Activated CD8-positive, alpha-beta memory T cell treated with anti-CD3 and anti-CD28 coated beads, Interleukin-2, amount 10 ng/mL, durations not matched to agents 7 days and 5 days (primary cell): ENCODE results near the gene MMP10. TPM values are rescaled to one million over a fixed set of nuclear protein-coding genes. Genes with fewer than 3 reads are reported as not detected.

Experiments used
- ATAC-seq: fragments of 150-1000 bp; cut with Tn5 transposase; one replicate; pipeline ENCODE4 v1.10.0; 2021; ENCODE audit warnings: moderate library complexity
- CTCF ChIA-PET: fragments of 350-600 bp; sonication (Branson Sonifier 250); formaldehyde crosslinking; loops from one replicate; lab custom pipeline; 2021; ENCODE audit warnings: antibody characterized with exemption; lab: Charles Lee
- DNase-seq: peaks from one replicate; pipeline ENCODE4 v3.0.0-alpha.2; 2020
- H3K27ac Mint-ChIP-seq: one replicate; pipeline ENCODE4 v1.8.0; 2021; ENCODE audit warnings: mild to moderate bottlenecking, mixed read lengths
- H3K27me3 Mint-ChIP-seq: one replicate; pipeline ENCODE4 v1.8.0; 2021; ENCODE audit warnings: mixed read lengths
- H3K36me3 Mint-ChIP-seq: one replicate; pipeline ENCODE4 v1.8.0; 2021; ENCODE audit warnings: mild to moderate bottlenecking, mixed read lengths
- H3K4me1 Mint-ChIP-seq: one replicate; pipeline ENCODE4 v1.8.0; 2021; ENCODE audit warnings: mixed read lengths
- H3K4me3 Mint-ChIP-seq: one replicate; pipeline ENCODE4 v1.8.0; 2021; ENCODE audit warnings: mild to moderate bottlenecking, moderate library complexity, mixed read lengths
- H3K9me3 Mint-ChIP-seq: one replicate; pipeline ENCODE4 v1.8.0; 2022; ENCODE audit warnings: low read depth, mixed read lengths
- total RNA-seq, 2 experiments: library from RNA; stranded (reverse); gene quantifications; one replicate each; pipeline ENCODE4 v1.2.3, GENCODE V29; 2021

The MMP10 gene
- total RNA-seq, 2 experiments from 2014 or later: 0.33 TPM; not detected in 1

DNA sequence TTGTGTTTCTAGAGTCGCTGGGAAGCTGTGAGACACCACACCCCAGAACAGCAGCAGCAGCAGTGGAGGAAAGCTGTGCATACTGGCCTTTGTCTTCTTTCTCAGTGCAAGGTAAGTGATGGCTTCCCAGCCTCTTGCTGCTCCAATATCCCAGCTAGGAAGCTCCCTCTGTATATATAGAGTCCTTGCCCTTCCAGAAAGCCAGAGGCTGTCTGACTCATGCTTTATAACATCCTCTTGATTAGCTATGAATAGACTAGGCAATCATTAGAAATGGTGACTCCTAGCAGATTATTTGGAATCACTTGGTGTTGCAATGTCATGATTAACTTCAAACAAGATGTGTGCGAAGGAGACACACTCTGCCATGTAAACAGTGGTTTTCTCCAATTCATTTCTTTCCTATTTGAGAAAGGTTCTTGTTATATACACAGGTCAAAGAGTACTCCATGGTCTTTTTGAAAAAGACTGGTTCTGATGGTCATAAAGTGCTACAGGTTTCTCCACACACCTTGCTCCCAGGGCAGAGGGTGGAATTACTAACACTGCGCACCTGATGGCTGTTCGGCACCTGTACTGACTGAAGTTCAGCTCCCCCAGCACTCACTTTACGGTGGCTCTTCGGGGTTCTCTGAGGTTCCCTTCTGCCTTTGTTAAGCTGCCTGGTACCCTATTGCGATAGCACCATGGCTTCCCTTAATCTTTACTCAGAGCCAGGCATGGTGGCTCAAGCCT is 17.8 kb upstream of the MMP10 start, which contains the start of gene MMP1:
Gene MMP1 (minus strand): TSS at position 149 of the 735 bp plus-strand sequence. CDS start 68 bp downstream, at position 81.
- DNase-seq: no peak
- H3K27ac Mint-ChIP-seq: no peak within 1 kb of the TSS
- CTCF ChIA-PET: no interaction called here
- no peaks in the 10 kb centered on the region for H3K36me3 Mint-ChIP-seq
- no peaks in the 10 kb centered on the region for H3K27me3 Mint-ChIP-seq
- no peak within 1 kb of the TSS for H3K4me3 Mint-ChIP-seq
- ATAC-seq: no peak
- no peaks in the 10 kb centered on the region for H3K4me1 Mint-ChIP-seq
- H3K9me3 Mint-ChIP-seq: no peaks in the 10 kb centered on the region

DNA sequence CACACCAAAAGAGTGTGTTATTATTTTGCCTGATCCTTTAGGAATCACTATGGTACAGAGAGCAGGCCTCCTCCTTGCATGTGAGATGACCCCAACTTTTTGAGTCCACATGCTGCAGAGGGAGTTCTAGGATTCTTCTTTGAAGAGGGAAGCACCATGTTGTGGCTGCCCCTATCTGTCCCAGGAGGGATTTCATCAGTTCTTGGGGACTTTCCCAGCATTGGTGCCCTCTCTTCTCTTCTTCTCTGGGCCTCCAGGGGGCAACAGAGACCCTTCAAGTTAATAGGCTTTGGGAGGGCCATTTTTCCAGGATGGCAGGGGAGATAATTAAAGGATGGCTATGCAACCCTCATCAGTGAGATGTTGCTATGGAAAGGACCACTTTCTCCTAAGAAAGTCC is 14.0 kb upstream of the MMP10 start:
- H3K27me3 Mint-ChIP-seq: no peaks in the 10 kb centered on the region
- ATAC-seq: no peak
- no peak for DNase-seq

DNA sequence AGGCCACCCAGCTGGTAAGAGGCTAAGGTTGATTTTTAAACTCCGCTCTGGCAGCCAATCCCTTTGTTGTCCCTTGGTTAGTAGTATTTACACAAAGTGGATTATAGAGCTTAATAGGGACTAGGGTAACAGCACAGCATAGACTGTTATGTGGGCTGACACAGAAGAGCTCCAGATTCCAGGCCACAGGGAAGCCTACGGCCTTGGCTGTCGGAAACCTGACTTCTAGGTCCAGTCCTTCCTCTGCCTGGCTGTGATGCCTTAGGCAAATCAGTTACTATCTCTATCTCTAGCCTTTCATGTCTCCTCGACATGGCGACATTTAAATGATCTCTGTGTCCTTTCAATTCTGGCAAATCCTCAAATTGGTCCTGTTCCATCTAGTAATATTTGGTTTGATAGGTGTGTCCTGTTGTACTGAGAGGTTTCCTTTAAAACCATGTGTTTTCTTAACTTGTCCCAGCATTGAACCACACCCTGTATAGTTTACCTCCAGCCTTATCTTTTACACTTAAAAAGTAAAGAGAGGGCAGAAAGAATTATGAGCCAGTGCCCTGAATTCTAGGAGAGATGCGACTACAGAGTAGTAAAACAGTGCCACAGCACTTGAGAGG is 13.4 kb upstream of the MMP10 start:
- DNase-seq (no peak), ATAC-seq (no peak)
- CTCF ChIA-PET: no interaction called here
- H3K36me3 Mint-ChIP-seq: no peaks in the 10 kb centered on the region
- H3K4me1 Mint-ChIP-seq: no peaks in the 10 kb centered on the region
- H3K4me3 Mint-ChIP-seq: no peak overlapping the region
- H3K9me3 Mint-ChIP-seq: no peaks in the 10 kb centered on the region
- no peaks in the 10 kb centered on the region for H3K27me3 Mint-ChIP-seq
- H3K27ac Mint-ChIP-seq: no peak overlapping the region

More for the DNA sequence above, 14.0 kb upstream of the MMP10 start:
- Mint-ChIP-seq H3K9me3 (no peaks in the 10 kb centered on the region), H3K27ac (no peak overlapping the region), H3K4me3 (no peak overlapping the region), H3K4me1 (no peaks in the 10 kb centered on the region), H3K36me3 (no peaks in the 10 kb centered on the region)
- CTCF ChIA-PET: interaction anchor here (0.6 kb wide), 1 partner anchor 260 kb away, joined by 3 read pairs; no protein-coding TSS in a partner anchor

DNA sequence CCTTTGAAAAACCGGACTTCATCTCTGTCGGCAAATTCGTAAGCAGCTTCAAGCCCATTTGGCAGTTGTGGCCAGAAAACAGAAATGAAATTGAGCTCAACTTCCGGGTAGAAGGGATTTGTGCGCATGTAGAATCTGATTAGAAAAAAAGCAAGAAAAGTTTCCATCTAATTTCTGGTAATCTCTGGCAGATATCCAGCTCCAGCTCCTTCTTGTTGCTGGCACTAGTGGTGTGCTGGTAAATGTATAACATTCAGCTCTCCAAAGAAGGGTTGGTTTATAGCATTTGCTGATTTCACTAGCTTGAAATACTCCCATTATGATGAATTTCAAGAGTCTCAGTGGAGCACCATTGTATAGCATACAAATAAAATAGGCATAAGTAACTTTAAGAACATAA is 12.2 kb upstream of the MMP10 start:
- Mint-ChIP-seq H3K9me3 (no peaks in the 10 kb centered on the region), H3K36me3 (no peaks in the 10 kb centered on the region), H3K4me3 (no peak overlapping the region), H3K27me3 (no peaks in the 10 kb centered on the region), H3K4me1 (no peaks in the 10 kb centered on the region), H3K27ac (no peak overlapping the region)
- ATAC-seq (no peak), DNase-seq (no peak)
- CTCF ChIA-PET: interaction anchor here (1.1 kb wide), 1 partner anchor 31 kb away, joined by 6 read pairs; no protein-coding TSS in a partner anchor

DNA sequence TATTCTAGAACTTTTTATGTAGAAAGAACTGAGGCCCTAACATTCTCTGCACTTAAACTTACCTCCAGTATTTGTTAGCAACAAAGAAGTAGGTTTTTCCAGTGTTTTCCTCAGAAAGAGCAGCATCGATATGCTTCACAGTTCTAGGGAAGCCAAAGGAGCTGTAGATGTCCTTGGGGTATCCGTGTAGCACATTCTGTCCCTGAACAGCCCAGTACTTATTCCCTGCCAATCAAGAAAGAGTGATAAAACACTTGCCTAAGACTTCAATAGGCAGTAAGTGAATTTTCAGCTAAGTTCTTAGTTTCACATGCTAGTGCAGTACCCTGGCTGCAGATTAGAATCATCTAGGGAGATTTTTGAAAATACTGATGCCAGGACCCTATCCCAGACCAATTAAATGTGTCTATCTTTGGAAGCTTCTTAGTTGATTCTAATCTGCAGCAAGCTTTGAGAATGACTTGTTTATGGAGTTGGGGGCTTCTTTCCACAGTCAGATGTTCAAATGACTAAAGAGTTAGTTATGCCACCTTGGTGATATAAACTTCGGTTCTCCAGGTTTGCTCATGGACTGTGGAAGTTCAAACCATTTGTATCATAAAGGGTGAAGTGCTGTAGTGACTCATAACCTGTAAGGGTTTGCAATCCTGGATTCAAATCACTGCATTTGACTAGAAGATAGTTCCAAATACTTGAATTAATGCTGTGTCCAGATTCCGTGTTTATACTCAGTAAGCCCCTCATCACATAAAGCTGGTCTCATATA is 11.0 kb upstream of the MMP10 start:
- no peak for ATAC-seq
- no peaks in the 10 kb centered on the region for H3K27me3 Mint-ChIP-seq
- no peaks in the 10 kb centered on the region for H3K9me3 Mint-ChIP-seq

DNA sequence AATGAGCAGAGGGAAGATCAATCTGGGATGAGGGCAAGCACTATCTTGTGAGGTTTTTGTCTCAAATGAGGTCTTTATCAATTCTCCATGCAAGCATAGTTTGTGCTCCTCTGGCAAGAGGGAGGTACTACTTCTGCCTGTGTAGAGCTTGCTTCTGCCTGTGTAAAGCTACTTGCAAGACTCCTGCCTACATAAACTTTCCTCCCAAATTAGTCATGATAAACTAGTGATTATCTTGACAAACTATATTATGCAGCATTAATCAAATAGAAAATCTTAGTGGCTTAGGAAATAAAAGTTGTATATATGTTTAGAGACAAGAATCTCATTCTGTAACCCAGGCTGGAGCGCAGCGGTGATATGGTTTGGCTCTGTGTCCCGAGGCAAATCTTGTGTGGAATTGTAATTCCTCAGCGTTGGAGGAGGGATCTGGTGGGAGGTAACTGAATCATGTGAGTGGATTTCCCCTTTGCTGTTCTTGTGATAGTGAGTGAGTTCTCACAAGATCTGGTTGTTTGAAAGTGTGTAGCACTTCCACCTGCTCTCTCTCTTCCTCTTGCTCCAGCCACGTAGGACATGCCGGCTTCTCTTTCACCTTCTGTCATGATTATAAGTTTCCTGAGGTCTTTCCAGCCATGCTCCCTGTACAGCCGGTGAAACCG is 8.0 kb upstream of the MMP10 start:
- DNase-seq (no peak), ATAC-seq (no peak)
- CTCF ChIA-PET: no interaction called here
- Mint-ChIP-seq H3K4me1 (no peaks in the 10 kb centered on the region), H3K9me3 (no peaks in the 10 kb centered on the region), H3K36me3 (no peaks in the 10 kb centered on the region), H3K4me3 (no peak overlapping the region), H3K27me3 (no peaks in the 10 kb centered on the region), H3K27ac (no peak overlapping the region)

More for the DNA sequence above, 11.0 kb upstream of the MMP10 start:
- CTCF ChIA-PET: no interaction called here
- no peak for DNase-seq
- Mint-ChIP-seq H3K4me1 (no peaks in the 10 kb centered on the region), H3K27ac (no peak overlapping the region), H3K4me3 (no peak overlapping the region), H3K36me3 (no peaks in the 10 kb centered on the region)

DNA sequence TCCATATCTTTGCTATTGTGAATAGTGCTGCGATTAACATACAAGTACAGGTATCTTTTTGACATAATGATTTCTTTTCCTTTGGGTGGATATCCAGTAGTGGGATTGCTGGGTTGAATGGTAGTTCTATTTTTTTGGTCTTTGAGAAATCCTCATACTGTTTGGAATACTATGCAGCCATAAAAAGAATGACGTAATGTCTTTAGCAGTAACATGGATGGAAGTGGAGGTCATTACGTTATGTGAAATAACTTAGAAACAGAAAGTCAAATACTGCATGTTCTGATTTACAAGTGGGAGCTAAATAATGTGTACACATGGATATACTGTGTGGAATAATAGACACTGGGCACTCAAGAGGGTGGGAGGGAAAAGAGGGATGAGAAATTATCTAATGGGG is 4.0 kb upstream of the MMP10 start:
- H3K9me3 Mint-ChIP-seq: no peaks in the 10 kb centered on the region
- CTCF ChIA-PET: no interaction called here
- ATAC-seq: no peak

DNA sequence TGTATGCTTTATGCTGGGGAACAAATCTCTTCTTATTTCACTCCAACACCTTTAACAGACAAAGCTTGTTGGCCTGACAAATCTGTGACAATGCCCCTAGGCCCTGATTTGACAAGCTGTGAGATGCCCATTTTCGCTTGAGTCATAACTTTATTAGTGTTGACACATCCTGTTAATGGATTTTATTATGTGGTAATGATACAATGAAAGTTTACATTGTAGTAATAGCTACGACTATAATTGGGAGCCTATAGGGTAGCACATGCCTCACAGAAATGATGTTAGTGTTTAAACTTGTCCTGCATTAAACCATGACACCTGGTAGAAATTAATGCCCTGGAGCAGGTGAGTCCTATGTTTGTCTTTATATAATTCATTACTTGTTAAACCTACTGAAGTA is 3.3 kb upstream of the MMP10 start:
- H3K4me3 Mint-ChIP-seq: no peak overlapping the region
- DNase-seq: no peak
- H3K27ac Mint-ChIP-seq: no peak overlapping the region
- CTCF ChIA-PET: no interaction called here
- H3K9me3 Mint-ChIP-seq: no peaks in the 10 kb centered on the region
- H3K27me3 Mint-ChIP-seq: peaks cover 17% of the 10 kb centered on the region
- H3K4me1 Mint-ChIP-seq: no peaks in the 10 kb centered on the region
- no peak for ATAC-seq
- H3K36me3 Mint-ChIP-seq: no peaks in the 10 kb centered on the region

More for the DNA sequence above, 4.0 kb upstream of the MMP10 start:
- no peaks in the 10 kb centered on the region for H3K36me3 Mint-ChIP-seq
- peaks cover 13% of the 10 kb centered on the region for H3K27me3 Mint-ChIP-seq
- no peak overlapping the region for H3K27ac Mint-ChIP-seq
- H3K4me3 Mint-ChIP-seq: no peak overlapping the region
- H3K4me1 Mint-ChIP-seq: no peaks in the 10 kb centered on the region
- DNase-seq: no peak

DNA sequence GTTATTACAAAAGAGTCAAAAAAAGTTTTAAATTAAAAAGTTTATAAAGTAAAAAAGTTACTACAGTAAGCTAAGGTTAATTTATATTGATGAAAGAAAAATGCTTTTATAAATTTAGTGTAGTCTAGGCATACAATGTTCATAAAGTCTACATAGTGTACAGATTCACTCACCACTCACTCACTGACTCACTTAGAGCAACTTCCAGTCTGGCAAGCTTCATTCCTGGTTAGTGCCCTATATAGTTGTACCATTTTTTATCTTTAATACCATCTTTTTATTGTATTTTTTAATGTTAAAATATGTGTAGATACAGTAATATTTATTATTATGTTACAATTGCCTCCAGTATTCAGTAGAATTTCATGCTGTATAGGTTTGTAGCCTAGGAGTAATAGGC is 2.6 kb upstream of the MMP10 start:
- H3K36me3 Mint-ChIP-seq: no peaks in the 10 kb centered on the region
- CTCF ChIA-PET: no interaction called here
- peaks cover 21% of the 10 kb centered on the region for H3K27me3 Mint-ChIP-seq
- DNase-seq: no peak
- no peaks in the 10 kb centered on the region for H3K4me1 Mint-ChIP-seq
- H3K27ac Mint-ChIP-seq: no peak overlapping the region
- no peak overlapping the region for H3K4me3 Mint-ChIP-seq
- H3K9me3 Mint-ChIP-seq: no peaks in the 10 kb centered on the region
- no peak for ATAC-seq

DNA sequence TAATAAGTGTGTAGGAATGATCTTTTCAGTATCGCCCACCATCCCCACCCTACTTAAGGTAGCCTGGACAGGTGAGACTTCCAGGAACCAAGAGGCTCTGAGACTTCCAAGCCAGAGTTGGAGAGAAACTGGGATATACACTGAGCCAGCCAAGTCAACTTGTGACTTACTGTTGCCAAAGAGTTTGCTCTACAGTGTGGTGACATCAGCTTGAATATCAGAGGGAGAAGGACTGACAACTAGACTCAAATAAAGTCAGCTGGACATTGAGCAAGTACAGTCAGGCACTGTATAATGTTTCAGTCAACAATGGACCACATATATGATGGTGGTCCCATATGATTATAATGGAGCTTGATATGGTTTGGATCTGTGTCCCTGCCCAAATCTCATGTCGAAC is 1.2 kb upstream of the MMP10 start:
- H3K4me1 Mint-ChIP-seq: no peaks in the 10 kb centered on the region
- no peaks in the 10 kb centered on the region for H3K9me3 Mint-ChIP-seq
- no peak for DNase-seq
- no peak for ATAC-seq
- no peak overlapping the region for H3K27ac Mint-ChIP-seq
- CTCF ChIA-PET: no interaction called here
- no peak overlapping the region for H3K4me3 Mint-ChIP-seq
- peaks cover 21% of the 10 kb centered on the region for H3K27me3 Mint-ChIP-seq
- H3K36me3 Mint-ChIP-seq: no peaks in the 10 kb centered on the region

DNA sequence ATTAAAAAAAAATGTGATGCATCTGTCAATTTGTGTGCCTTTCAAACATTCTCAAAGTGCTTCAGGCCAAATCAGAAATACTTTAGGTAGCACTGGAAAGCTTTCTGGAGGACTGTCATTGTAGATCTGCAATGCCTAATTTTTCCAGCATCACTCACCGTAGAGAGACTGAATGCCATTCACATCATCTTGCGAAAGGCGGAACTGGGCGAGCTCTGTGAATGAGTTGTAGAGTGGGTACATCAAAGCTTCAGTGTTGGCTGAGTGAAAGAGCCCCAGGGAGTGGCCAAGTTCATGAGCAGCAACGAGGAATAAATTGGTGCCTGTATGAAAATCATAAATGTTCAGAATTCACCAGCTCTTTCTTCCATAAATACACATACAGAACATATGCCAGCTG is 4.0 kb downstream of the MMP10 start:
- DNase-seq (no peak), ATAC-seq (no peak)
- Mint-ChIP-seq H3K36me3 (no peaks in the 10 kb centered on the region), H3K27me3 (peaks cover 21% of the 10 kb centered on the region), H3K9me3 (no peaks in the 10 kb centered on the region), H3K4me3 (no peak overlapping the region), H3K27ac (no peak overlapping the region), H3K4me1 (no peaks in the 10 kb centered on the region)
- CTCF ChIA-PET: no interaction called here

DNA sequence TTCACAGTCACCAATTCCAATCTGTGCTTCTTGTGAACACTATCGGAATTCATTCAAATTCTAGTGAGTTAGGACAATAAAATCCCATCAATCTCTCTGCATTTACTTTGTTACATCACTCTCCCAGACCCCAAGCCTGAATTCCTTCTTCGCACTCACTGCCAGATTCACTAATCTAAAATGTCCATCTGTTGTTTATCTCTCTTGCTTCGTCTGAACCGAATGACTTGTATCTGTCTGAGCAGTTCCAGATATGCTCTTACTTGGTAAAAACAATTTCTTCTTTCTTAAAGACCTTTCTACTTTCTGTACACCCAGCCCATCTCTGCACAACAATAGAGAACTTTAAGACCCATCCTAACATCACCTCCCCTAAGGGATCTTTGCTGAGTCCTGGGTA is 7.0 kb downstream of the MMP10 start:
- Mint-ChIP-seq H3K4me1 (no peaks in the 10 kb centered on the region), H3K4me3 (no peak overlapping the region), H3K27ac (no peak overlapping the region), H3K27me3 (peaks cover under 1% of the 10 kb centered on the region), H3K9me3 (no peaks in the 10 kb centered on the region), H3K36me3 (no peaks in the 10 kb centered on the region)
- CTCF ChIA-PET: no interaction called here
- DNase-seq (no peak), ATAC-seq (no peak)

DNA sequence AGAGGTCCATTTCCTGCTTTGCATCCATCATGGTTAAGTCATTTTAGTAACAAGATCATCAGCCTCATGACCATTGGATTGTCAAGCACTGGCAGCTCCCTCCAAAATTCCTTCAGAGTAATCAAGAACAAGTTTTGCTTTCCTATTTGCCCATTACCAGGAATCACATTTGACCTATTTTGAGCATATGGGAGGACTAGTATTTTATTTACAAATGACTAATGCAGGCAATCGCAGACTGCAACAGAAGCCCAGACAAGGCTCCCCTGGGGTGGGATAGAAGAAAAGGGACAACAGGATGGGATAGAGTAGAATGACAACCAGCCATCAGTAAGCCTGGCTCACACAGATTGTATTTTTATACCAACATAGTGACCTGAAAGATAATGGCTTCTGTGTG is 9.1 kb downstream of the MMP10 start:
- DNase-seq: no peak
- H3K27me3 Mint-ChIP-seq: no peaks in the 10 kb centered on the region
- H3K36me3 Mint-ChIP-seq: no peaks in the 10 kb centered on the region
- ATAC-seq: no peak
- H3K4me3 Mint-ChIP-seq: no peak overlapping the region
- H3K9me3 Mint-ChIP-seq: no peaks in the 10 kb centered on the region
- CTCF ChIA-PET: no interaction called here
- H3K4me1 Mint-ChIP-seq: no peaks in the 10 kb centered on the region
- no peak overlapping the region for H3K27ac Mint-ChIP-seq
